ENCODE results near the gene NRP2. TPM values are rescaled to one million over a fixed set of nuclear protein-coding genes. Genes with fewer than 3 reads are reported as not detected.

Gene NRP2
- total RNA-seq, 2 experiments from 2014 or later: 0.35 to 2.6 TPM

DNA sequence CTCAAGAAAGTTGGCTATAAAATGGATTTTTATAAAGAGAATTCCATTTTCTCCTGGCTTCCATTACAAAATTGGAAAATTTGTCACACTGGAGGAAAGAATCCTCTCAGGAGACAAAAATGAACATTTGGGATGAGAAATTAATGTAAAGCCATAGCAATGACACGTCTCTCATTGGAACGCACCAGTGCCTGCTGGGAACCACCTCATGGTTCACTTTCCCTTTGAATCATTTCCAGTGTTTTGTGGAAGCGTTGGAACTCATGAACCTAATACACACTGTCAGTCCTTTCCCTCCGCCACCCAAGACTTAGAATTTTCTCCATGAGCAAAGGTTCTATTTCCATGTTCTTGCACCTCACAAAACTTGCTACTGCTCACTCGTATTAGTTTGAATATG is 21.0 kb upstream of the NRP2 start:
- Histone ChIP-seq H3K27ac (ENCODE audit: low read depth, low read length, poor library complexity, severe bottlenecking) (no peak overlapping the region), H4K20me1 (ENCODE audit: insufficient read depth, low read length) (no peaks in the 10 kb centered on the region), H2AFZ (ENCODE audit: low read length) (no peak overlapping the region), H3K4me1 (ENCODE audit: insufficient read depth, low read length, poor library complexity, severe bottlenecking) (no peaks in the 10 kb centered on the region), H3K9me2 (ENCODE audit: insufficient read depth, low read length) (no peaks in the 10 kb centered on the region), H3K4me2 (ENCODE audit: low read length) (no peak overlapping the region), H3K36me3 (ENCODE audit: insufficient read depth, low read length) (no peaks in the 10 kb centered on the region), H3K4me3 (ENCODE audit: low read depth, low read length, poor library complexity, severe bottlenecking) (no peak overlapping the region), H3K9me3 (ENCODE audit: low read length) (no peaks in the 10 kb centered on the region), H3K79me2 (ENCODE audit: insufficient read depth, low read depth, low read length) (no peaks in the 10 kb centered on the region)
- POLR2A ChIA-PET: no interaction called here
- BruUV-seq (replicated peaks): no TSS peak
- intact Hi-C loops (cut with micrococcal nuclease; ENCODE audit: unreplicated experiment): no loop called here
- no peak for DNase-seq (ENCODE audit: low spot score)
- TF ChIP-seq EZH2phosphoT487 (IDR thresholded peaks at IDR 0.05; ENCODE audit: borderline replicate concordance, low read depth, low read length): no peak
- TF ChIP-seq, protein P1, sequence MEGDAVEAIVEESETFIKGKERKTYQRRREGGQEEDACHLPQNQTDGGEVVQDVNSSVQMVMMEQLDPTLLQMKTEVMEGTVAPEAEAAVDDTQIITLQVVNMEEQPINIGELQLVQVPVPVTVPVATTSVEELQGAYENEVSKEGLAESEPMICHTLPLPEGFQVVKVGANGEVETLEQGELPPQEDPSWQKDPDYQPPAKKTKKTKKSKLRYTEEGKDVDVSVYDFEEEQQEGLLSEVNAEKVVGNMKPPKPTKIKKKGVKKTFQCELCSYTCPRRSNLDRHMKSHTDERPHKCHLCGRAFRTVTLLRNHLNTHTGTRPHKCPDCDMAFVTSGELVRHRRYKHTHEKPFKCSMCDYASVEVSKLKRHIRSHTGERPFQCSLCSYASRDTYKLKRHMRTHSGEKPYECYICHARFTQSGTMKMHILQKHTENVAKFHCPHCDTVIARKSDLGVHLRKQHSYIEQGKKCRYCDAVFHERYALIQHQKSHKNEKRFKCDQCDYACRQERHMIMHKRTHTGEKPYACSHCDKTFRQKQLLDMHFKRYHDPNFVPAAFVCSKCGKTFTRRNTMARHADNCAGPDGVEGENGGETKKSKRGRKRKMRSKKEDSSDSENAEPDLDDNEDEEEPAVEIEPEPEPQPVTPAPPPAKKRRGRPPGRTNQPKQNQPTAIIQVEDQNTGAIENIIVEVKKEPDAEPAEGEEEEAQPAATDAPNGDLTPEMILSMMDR (conservative IDR thresholded peaks at IDR 0.05; ENCODE audit: low read length): no peak
- CTCF ChIA-PET (ENCODE audit: unreplicated experiment): no interaction called here

DNA sequence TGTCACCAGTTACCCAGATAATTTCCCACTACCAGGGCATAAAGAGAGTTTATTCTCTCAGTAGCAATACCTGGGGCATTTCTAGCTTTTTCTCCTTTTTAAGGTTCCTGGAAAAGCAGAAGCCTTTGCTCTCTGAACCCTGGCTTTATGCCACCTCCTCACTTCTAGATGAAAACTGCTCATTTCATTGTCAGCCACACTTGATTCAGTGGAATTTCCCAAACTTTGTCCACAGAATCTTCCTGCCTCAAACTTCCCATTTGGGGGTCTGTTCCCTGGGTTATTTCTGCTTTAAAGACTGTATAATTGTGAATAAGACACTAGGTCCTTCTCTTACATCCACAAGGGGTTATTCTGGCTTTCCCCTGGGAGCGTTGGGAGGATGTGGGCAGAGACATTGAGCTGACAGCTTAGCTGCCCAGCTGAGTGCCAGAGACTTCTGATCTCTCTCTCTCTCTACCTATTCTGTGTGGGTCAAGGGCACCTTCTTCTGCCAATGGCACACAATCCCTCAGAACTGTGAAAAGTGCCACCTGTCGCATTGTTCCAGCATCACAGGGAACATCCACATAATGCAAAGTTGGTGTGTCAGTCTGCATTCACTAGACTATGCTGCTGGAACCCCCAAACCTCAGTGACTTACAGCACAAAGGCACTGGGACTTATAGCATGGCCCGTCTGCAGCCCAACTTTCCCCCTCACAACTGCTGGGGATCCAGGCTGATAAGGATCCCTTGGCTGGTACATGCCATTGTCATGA is 19.9 kb upstream of the NRP2 start:
- Histone ChIP-seq H3K4me1 (ENCODE audit: insufficient read depth, low read length, poor library complexity, severe bottlenecking) (no peaks in the 10 kb centered on the region), H4K20me1 (ENCODE audit: insufficient read depth, low read length) (no peaks in the 10 kb centered on the region), H3K9me2 (ENCODE audit: insufficient read depth, low read length) (no peaks in the 10 kb centered on the region), H3K4me2 (ENCODE audit: low read length) (no peak overlapping the region), H3K4me3 (ENCODE audit: low read depth, low read length, poor library complexity, severe bottlenecking) (no peak overlapping the region), H3K79me2 (ENCODE audit: insufficient read depth, low read depth, low read length) (no peaks in the 10 kb centered on the region), H3K36me3 (ENCODE audit: insufficient read depth, low read length) (no peaks in the 10 kb centered on the region), H2AFZ (ENCODE audit: low read length) (no peak overlapping the region), H3K27ac (ENCODE audit: low read depth, low read length, poor library complexity, severe bottlenecking) (no peak overlapping the region), H3K9me3 (ENCODE audit: low read length) (no peaks in the 10 kb centered on the region)
- BruUV-seq (replicated peaks): no TSS peak
- intact Hi-C loops (cut with micrococcal nuclease; ENCODE audit: unreplicated experiment): no loop called here
- ChIA-PET POLR2A (no interaction called here), CTCF (ENCODE audit: unreplicated experiment) (no interaction called here)
- TF ChIP-seq, protein P1 (conservative IDR thresholded peaks at IDR 0.05; ENCODE audit: low read length): no peak
- no peak for TF ChIP-seq EZH2phosphoT487 (IDR thresholded peaks at IDR 0.05; ENCODE audit: borderline replicate concordance, low read depth, low read length)
- no peak for DNase-seq (ENCODE audit: low spot score)

DNA sequence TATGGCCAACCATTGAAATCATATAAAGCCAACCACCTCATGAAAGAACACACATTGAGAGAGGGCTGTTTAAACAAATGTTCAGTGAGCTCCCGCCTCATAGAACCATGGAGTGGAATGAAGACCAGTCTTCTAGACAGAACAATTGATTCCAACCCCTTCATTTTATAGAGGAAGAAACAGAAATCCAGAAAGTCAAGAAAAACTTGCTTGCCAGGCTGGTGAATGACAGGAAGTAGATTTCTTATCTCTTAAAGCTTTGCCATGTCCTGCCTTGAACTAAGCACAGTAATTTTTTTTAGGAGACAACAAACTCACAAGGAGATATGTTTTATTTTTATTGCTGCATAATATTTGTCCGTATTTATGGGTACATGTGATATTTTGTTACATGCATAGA is 16.5 kb upstream of the NRP2 start:
- ChIA-PET CTCF (ENCODE audit: unreplicated experiment) (no interaction called here), POLR2A (interaction anchor here (0.7 kb wide), 1 partner anchor 442 kb away, joined by 3 read pairs; no protein-coding TSS in a partner anchor)
- H3K27ac ChIP-seq (ENCODE audit: low read depth, low read length, poor library complexity, severe bottlenecking): no peak overlapping the region
- no peaks in the 10 kb centered on the region for H4K20me1 ChIP-seq (ENCODE audit: insufficient read depth, low read length)
- H3K9me3 ChIP-seq (ENCODE audit: low read length): no peaks in the 10 kb centered on the region
- TF ChIP-seq EZH2phosphoT487 (IDR thresholded peaks at IDR 0.05; ENCODE audit: borderline replicate concordance, low read depth, low read length): no peak
- intact Hi-C loops (cut with micrococcal nuclease; ENCODE audit: unreplicated experiment): no loop called here
- no TSS peak for BruUV-seq (replicated peaks)
- no peaks in the 10 kb centered on the region for H3K36me3 ChIP-seq (ENCODE audit: insufficient read depth, low read length)
- H3K79me2 ChIP-seq (ENCODE audit: insufficient read depth, low read depth, low read length): no peaks in the 10 kb centered on the region
- no peaks in the 10 kb centered on the region for H3K4me1 ChIP-seq (ENCODE audit: insufficient read depth, low read length, poor library complexity, severe bottlenecking)
- no peak overlapping the region for H3K4me2 ChIP-seq (ENCODE audit: low read length)
- no peak for DNase-seq (ENCODE audit: low spot score)
- no peaks in the 10 kb centered on the region for H3K9me2 ChIP-seq (ENCODE audit: insufficient read depth, low read length)
- H3K4me3 ChIP-seq (ENCODE audit: low read depth, low read length, poor library complexity, severe bottlenecking): no peak overlapping the region
- no peak overlapping the region for H2AFZ ChIP-seq (ENCODE audit: low read length)
